Endothelial cell (in vitro differentiated cells): Measurements from ENCODE around the gene PPP5C. TPM values are rescaled to one million over a fixed set of nuclear protein-coding genes. Genes with fewer than 3 reads are reported as not detected.

Experiments used
- DNase-seq: peaks from one replicate; pipeline ENCODE4 v3.0.0; 2021; ENCODE audit warnings: low spot score
- H3K27ac Mint-ChIP-seq: one replicate; pipeline ENCODE4 v1.8.0; 2021; ENCODE audit warnings: mixed read lengths, inconsistent platforms; ENCODE audit not compliant: unreplicated experiment
- H3K27me3 Mint-ChIP-seq: one replicate; pipeline ENCODE4 v1.8.0; 2021; ENCODE audit warnings: mild to moderate bottlenecking, moderate library complexity, mixed read lengths, inconsistent platforms; ENCODE audit not compliant: unreplicated experiment
- H3K36me3 Mint-ChIP-seq: one replicate; pipeline ENCODE4 v1.8.0; 2021; ENCODE audit warnings: mild to moderate bottlenecking, low read depth, mixed read lengths, inconsistent platforms; ENCODE audit not compliant: unreplicated experiment
- H3K4me1 Mint-ChIP-seq: one replicate; pipeline ENCODE4 v1.8.0; 2021; ENCODE audit warnings: mild to moderate bottlenecking, mixed read lengths, inconsistent platforms; ENCODE audit not compliant: unreplicated experiment
- H3K4me3 Mint-ChIP-seq: one replicate; pipeline ENCODE4 v1.8.0; 2021; ENCODE audit warnings: mild to moderate bottlenecking, mixed read lengths, inconsistent platforms; ENCODE audit not compliant: unreplicated experiment
- H3K9me3 Mint-ChIP-seq: one replicate; pipeline ENCODE4 v1.8.0; 2021; ENCODE audit warnings: mixed read lengths, inconsistent platforms; ENCODE audit not compliant: unreplicated experiment
- total RNA-seq: library from RNA; stranded (reverse); fragmentation: NEBNext Ultra II Directional; extraction: Animal tissue kit (Norgen Biotek cat#: 25700); gene quantifications from one replicate; pipeline ENCODE4 v1.2.1, GENCODE V29; 2021; ENCODE audit not compliant: unreplicated experiment
- TF ChIP-seq, protein P1 (sequence below): fragments of 200-600 bp; sonication (generic); IDR thresholded peaks from one replicate; pipeline ENCODE4 v1.5.0; 2021; ENCODE audit warnings: antibody characterized with exemption; ENCODE audit not compliant: unreplicated experiment

Gene PPP5C
- total RNA-seq, 1 donor from 2014 or later, result 66.7 TPM

DNA sequence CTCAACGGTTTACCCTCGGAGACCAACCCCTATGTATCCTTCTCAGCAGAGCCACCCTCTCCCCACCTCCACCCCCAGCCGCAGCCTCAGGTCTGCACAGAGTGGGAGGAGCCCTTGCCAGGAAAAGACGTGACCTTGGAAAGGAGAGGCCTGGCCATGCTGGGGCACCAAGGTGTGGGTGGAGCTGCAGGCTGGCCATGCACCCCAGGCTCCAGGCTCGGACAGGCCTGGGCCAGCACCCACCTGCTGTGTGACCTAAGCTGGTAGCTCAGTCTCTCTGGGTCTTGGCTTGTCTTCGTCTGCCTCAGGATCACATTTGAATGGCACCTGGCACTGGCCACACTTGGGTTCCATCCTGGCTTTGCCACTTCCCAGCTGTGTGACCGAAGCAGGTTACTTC, 37.0 kb downstream of the PPP5C start:
- Mint-ChIP-seq H3K36me3 (peaks cover 56% of the 10 kb centered on the region), H3K4me1 (no peaks in the 10 kb centered on the region), H3K9me3 (no peaks in the 10 kb centered on the region), H3K4me3 (no peak overlapping the region), H3K27me3 (peaks cover 11% of the 10 kb centered on the region), H3K27ac (no peak overlapping the region)
- DNase-seq, result no peak
- TF ChIP-seq, protein P1, sequence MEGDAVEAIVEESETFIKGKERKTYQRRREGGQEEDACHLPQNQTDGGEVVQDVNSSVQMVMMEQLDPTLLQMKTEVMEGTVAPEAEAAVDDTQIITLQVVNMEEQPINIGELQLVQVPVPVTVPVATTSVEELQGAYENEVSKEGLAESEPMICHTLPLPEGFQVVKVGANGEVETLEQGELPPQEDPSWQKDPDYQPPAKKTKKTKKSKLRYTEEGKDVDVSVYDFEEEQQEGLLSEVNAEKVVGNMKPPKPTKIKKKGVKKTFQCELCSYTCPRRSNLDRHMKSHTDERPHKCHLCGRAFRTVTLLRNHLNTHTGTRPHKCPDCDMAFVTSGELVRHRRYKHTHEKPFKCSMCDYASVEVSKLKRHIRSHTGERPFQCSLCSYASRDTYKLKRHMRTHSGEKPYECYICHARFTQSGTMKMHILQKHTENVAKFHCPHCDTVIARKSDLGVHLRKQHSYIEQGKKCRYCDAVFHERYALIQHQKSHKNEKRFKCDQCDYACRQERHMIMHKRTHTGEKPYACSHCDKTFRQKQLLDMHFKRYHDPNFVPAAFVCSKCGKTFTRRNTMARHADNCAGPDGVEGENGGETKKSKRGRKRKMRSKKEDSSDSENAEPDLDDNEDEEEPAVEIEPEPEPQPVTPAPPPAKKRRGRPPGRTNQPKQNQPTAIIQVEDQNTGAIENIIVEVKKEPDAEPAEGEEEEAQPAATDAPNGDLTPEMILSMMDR, result no peak

DNA sequence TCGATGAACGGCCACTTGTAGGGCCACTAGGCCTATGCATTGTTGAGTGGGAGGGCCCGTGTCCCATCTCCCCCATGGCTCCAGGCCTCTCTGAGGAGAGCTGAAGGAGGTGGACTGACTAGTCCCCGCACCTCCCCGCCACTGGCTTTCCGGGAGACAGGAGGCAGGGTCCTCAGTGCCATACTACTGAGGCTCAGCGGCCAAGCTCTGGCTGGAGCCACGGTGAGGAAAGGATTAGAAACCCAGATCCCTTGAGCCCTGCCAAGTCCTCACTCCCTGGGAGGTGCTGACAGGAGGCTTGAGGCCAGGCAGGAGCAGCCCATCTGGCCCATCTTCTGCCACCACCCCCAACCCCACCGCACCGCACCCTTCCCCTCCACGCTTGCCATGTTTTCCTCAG, 37.5 kb downstream of the PPP5C start:
- Mint-ChIP-seq H3K4me1 (peaks cover 1% of the 10 kb centered on the region), H3K27ac (peak overlapping the region; percentile 49), H3K4me3 (no peak overlapping the region), H3K36me3 (peaks cover 60% of the 10 kb centered on the region), H3K27me3 (peaks cover 11% of the 10 kb centered on the region), H3K9me3 (peaks cover 3% of the 10 kb centered on the region)
- DNase-seq, result no peak
- TF ChIP-seq, protein P1, result no peak

DNA sequence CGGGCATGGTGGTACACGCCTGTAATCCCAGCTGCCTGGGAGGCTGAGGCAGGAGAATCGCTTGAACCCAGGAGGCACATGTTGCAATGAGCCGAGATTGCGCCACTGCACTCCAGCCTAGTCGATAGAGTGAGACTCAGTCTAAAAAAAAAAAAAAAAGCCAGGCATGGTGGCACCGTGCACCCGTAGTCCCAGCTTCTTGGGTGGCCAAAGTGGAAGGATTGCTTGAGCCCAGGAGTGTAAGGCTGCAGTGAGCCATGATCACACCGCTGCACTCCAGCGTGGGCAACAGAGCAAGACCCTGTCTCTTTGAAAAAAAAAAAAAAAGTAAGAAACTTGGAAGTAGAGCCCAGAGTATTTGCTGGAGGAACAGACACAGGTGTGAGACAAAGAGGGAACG, 38.7 kb downstream of the PPP5C start:
- no peak overlapping the region for H3K4me3 Mint-ChIP-seq

DNA sequence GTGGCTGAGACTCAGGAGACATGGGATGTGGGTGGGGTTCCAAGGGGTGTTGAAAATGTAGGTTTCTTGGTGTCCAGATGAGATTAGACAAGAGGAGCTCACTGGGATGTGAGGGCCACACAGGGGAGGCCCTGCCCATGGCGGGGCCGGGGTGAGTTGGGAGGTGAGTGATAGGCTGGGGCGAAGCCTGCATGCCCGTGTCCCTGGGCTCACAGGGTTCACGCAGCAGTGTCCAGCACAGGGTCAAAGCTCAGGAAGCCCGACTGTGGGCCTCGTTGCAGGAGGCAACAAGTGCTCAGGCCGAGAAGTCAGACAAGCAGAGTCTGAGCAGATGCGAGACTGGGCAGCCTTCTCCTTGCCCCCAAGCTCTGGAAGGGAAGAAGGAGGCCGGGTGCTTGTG, 39.3 kb downstream of the PPP5C start:
- Mint-ChIP-seq H3K4me1 (peaks cover 2% of the 10 kb centered on the region), H3K4me3 (no peak overlapping the region), H3K9me3 (peaks cover 5% of the 10 kb centered on the region), H3K27me3 (peaks cover 11% of the 10 kb centered on the region), H3K36me3 (peaks cover 59% of the 10 kb centered on the region), H3K27ac (peak overlapping the region; percentile 25)
- DNase-seq, result no peak
- TF ChIP-seq, protein P1, result no peak

More for the DNA sequence above, 38.7 kb downstream of the PPP5C start:
- Mint-ChIP-seq H3K27ac (no peak overlapping the region), H3K4me1 (peaks cover 2% of the 10 kb centered on the region), H3K36me3 (peaks cover 59% of the 10 kb centered on the region), H3K9me3 (peaks cover 5% of the 10 kb centered on the region), H3K27me3 (peaks cover 11% of the 10 kb centered on the region)
- TF ChIP-seq, protein P1, result no peak
- no peak for DNase-seq

DNA sequence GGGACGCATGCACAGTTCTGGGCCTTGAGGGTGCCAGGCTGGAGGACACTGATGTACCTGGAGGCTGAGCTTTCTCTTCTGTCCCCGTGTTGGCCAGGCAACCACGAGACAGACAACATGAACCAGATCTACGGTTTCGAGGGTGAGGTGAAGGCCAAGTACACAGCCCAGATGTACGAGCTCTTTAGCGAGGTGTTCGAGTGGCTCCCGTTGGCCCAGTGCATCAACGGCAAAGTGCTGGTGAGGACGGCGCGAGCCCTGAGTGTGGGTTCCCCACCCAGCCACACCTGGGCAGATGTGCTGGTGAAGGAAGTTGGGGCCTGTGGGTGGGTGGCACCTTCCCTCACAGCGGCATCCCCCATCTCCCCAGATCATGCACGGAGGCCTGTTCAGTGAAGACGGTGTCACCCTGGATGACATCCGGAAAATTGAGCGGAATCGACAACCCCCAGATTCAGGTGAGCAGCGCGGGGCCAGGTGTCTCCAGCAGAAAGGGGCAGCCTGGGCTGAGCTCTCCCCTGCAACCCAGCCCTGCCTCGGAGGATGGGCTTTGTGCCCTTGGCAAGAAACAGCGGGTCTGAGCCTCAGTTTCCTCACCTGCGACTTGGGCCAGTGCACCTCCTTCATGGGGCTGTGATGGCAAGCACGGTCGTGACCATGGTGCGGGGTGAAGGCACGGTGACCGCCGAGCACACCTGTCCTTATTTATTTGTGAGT, 40.3 kb downstream of the PPP5C start:
- DNase-seq, result no peak
- H3K4me1 Mint-ChIP-seq, result peaks cover 10% of the 10 kb centered on the region
- TF ChIP-seq, protein P1, result no peak
- H3K27ac Mint-ChIP-seq, result peak overlapping the region; percentile 42
- peak overlapping the region; percentile 71 for H3K4me3 Mint-ChIP-seq
- H3K36me3 Mint-ChIP-seq, result peaks cover 57% of the 10 kb centered on the region
- peaks cover 14% of the 10 kb centered on the region for H3K27me3 Mint-ChIP-seq
- peaks cover 5% of the 10 kb centered on the region for H3K9me3 Mint-ChIP-seq
